ENCODE results near the gene ZFYVE19. TPM values are rescaled to one million over a fixed set of nuclear protein-coding genes. Genes with fewer than 3 reads are reported as not detected.

Gene ZFYVE19
- total RNA-seq, 1 experiment from 2014 or later = 39.5 TPM

- in situ Hi-C loops (cut with HindIII; ENCODE audit: low pct_unique_long_range_greater_than_20kb, low sequenced_read_pairs) (no loop called here), intact Hi-C loops (cut with micrococcal nuclease; ENCODE audit: unreplicated experiment) (loop anchor here (2.0 kb wide), 1 partner anchor 35 kb away; no protein-coding TSS in a partner anchor)
- Histone ChIP-seq H3K4me3 (ENCODE audit: low read depth in 2 of 2, low read length in 2 of 2) (no peak overlapping the region), H3K27ac (ENCODE audit: low read length) (peak overlapping the region; percentile 40; the same call in 1 of the 2 replicates), H3K9me3 (ENCODE audit: control insufficient read depth, insufficient read depth, low read depth, low read length) (no peaks in the 10 kb centered on the region), H3K27me3 (ENCODE audit: control insufficient read depth, insufficient read depth, low read length) (no peaks in the 10 kb centered on the region), H3K4me1 (ENCODE audit: control insufficient read depth, insufficient read depth, low read length) (peaks cover 9% of the 10 kb centered on the region; the same call in 1 of the 2 replicates), H3K36me3 (ENCODE audit: control insufficient read depth, insufficient read depth, low read length) (no peaks in the 10 kb centered on the region)
- no TSS peak for BruUV-seq (replicated peaks)
- TF ChIP-seq, protein P1, sequence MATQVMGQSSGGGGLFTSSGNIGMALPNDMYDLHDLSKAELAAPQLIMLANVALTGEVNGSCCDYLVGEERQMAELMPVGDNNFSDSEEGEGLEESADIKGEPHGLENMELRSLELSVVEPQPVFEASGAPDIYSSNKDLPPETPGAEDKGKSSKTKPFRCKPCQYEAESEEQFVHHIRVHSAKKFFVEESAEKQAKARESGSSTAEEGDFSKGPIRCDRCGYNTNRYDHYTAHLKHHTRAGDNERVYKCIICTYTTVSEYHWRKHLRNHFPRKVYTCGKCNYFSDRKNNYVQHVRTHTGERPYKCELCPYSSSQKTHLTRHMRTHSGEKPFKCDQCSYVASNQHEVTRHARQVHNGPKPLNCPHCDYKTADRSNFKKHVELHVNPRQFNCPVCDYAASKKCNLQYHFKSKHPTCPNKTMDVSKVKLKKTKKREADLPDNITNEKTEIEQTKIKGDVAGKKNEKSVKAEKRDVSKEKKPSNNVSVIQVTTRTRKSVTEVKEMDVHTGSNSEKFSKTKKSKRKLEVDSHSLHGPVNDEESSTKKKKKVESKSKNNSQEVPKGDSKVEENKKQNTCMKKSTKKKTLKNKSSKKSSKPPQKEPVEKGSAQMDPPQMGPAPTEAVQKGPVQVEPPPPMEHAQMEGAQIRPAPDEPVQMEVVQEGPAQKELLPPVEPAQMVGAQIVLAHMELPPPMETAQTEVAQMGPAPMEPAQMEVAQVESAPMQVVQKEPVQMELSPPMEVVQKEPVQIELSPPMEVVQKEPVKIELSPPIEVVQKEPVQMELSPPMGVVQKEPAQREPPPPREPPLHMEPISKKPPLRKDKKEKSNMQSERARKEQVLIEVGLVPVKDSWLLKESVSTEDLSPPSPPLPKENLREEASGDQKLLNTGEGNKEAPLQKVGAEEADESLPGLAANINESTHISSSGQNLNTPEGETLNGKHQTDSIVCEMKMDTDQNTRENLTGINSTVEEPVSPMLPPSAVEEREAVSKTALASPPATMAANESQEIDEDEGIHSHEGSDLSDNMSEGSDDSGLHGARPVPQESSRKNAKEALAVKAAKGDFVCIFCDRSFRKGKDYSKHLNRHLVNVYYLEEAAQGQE (IDR thresholded peaks at IDR 0.05; ENCODE audit: insufficient read depth in 1 of 2, low read depth in 2 of 2, low read length in 1 of 2) = 0 out of 4 replicates have a peak, but pooled peaks of 1 of the 2 experiments have one; percentile 29
- TF ChIP-seq POLR2AphosphoS5 (IDR thresholded peaks at IDR 0.05; ENCODE audit: low read depth, low read length) (no peak), CTCF (IDR thresholded peaks at IDR 0.05) (peak; percentile 98)
- ChIA-PET POLR2A (interaction anchor here (0.9 kb wide), 1 partner anchor 36 kb away, joined by 5 read pairs; the partner anchor contains the start of gene VPS18), CTCF (interaction anchor here (0.6 to 3.9 kb wide), 16 partner anchors 9 to 513 kb away, joined by 3 to 74 read pairs (median 4); partner anchors contain the start of genes RAD51, RHOV and VPS18)
- DNase-seq (ENCODE audit: low read depth, low spot score) = peak; percentile 69
- ATAC-seq = peak; percentile 90
These were observed 50.9 kb downstream of the ZFYVE19 start for GRCh38 chr15:40857601-40858341.

DNA sequence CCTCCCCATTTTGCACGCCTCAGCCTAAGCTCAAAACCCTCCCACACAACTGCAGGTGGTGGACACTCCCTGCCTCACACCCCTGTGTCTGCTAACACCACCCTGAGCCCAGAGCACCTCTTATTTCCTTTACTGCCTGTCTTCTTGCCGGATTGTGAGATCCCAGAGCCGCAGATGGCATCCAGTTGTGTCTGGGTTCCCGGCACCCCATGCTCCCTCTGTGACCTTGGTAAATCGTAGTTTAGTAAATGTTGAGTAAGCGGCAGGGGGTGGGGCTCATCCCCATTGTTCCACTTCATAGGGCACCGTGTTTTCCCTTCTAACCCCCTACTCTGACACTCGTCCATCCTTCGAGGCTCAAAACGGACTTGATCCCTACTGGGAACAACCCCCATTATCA is 51.8 kb downstream of the ZFYVE19 start:
- Histone ChIP-seq H3K4me3 (ENCODE audit: low read depth in 2 of 2, low read length in 2 of 2) (no peak overlapping the region), H3K27ac (ENCODE audit: low read length) (no peak overlapping the region), H3K4me1 (ENCODE audit: control insufficient read depth, insufficient read depth, low read length) (peaks cover 9% of the 10 kb centered on the region; the same call in 1 of the 2 replicates), H3K9me3 (ENCODE audit: control insufficient read depth, insufficient read depth, low read depth, low read length) (no peaks in the 10 kb centered on the region), H3K36me3 (ENCODE audit: control insufficient read depth, insufficient read depth, low read length) (no peaks in the 10 kb centered on the region), H3K27me3 (ENCODE audit: control insufficient read depth, insufficient read depth, low read length) (no peaks in the 10 kb centered on the region)
- CTCF ChIA-PET = interaction anchor here (0.6 to 3.9 kb wide), 11 partner anchors 9 to 296 kb away, joined by 3 to 74 read pairs (median 4); partner anchors contain the start of genes RHOV and VPS18
- DNase-seq (ENCODE audit: low read depth, low spot score) = no peak
- intact Hi-C loops (cut with micrococcal nuclease; ENCODE audit: unreplicated experiment) (loop anchor here (2.0 kb wide), 1 partner anchor 34 kb away; no protein-coding TSS in a partner anchor), in situ Hi-C loops (cut with HindIII; ENCODE audit: low pct_unique_long_range_greater_than_20kb, low sequenced_read_pairs) (no loop called here)
- TF ChIP-seq TCF7L2 (IDR thresholded peaks at IDR 0.05; ENCODE audit: low read depth, low read length) (no peak), POLR2AphosphoS5 (IDR thresholded peaks at IDR 0.05; ENCODE audit: low read depth, low read length) (no peak), SIN3A (IDR thresholded peaks at IDR 0.05; ENCODE audit: borderline replicate concordance, insufficient read depth, low read depth, low read length) (no peak), CTCF (IDR thresholded peaks at IDR 0.05) (no peak)
- TF ChIP-seq, protein P1 (IDR thresholded peaks at IDR 0.05; ENCODE audit: insufficient read depth in 1 of 2, low read depth in 2 of 2, low read length in 1 of 2) = no peak
- no TSS peak for BruUV-seq (replicated peaks)
- POLR2A ChIA-PET = interaction anchor here (0.7 kb wide), 1 partner anchor 19 kb away, joined by 5 read pairs; no protein-coding TSS in a partner anchor
- ATAC-seq = no peak

All from Panc1 (cell line).